HCT116 (cell line): ENCODE data around the gene TNS2.

Source experiments
- CEBPB ChIP-seq: IDR thresholded peaks from 2 replicates; pipeline ENCODE4 v1.6.1; 2012; ENCODE audit warnings: low read depth
- CTCF ChIP-seq, 3 experiments: fragments of 200-600 bp in 1 of 3; sonication (generic) in 1 of 3; IDR thresholded peaks in 2 of 3; conservative IDR thresholded peaks in 1 of 3; 2 replicates each; pipeline ENCODE4 v1.5.1; 2012 to 2017; ENCODE audit warnings: low read depth in 2 of 3, low read length in 2 of 3, antibody characterized with exemption in 1 of 3, borderline replicate concordance in 1 of 3, control low read depth in 1 of 3, mild to moderate bottlenecking in 1 of 3, mixed read lengths in 1 of 3, mixed run types in 1 of 3, moderate library complexity in 1 of 3; ENCODE audit not compliant: insufficient read depth in 1 of 3
- EZH2 ChIP-seq: fragments of 200-600 bp; sonication (generic); IDR thresholded peaks from 2 replicates; pipeline ENCODE4 v1.6.1; 2017; ENCODE audit warnings: antibody characterized with exemption, mixed run types
- EZH2phosphoT487 ChIP-seq: fragments of 200-600 bp; IDR thresholded peaks from 2 replicates; pipeline ENCODE4 v1.6.1; 2018; ENCODE audit warnings: antibody characterized with exemption, borderline replicate concordance
- POLR2A ChIP-seq: IDR thresholded peaks from 2 replicates; pipeline ENCODE4 v1.7.0; 2011; ENCODE audit warnings: borderline replicate concordance; ENCODE audit not compliant: insufficient read depth, insufficient read length; ENCODE audit errors: extremely low read depth
- POLR2AphosphoS5 ChIP-seq: IDR thresholded peaks from 2 replicates; pipeline ENCODE4 v1.6.1; 2011; ENCODE audit warnings: mild to moderate bottlenecking, low read depth, low read length, moderate library complexity
- REST ChIP-seq: IDR thresholded peaks from 2 replicates; pipeline ENCODE4 v1.6.1; 2012; ENCODE audit warnings: low read depth

DNA sequence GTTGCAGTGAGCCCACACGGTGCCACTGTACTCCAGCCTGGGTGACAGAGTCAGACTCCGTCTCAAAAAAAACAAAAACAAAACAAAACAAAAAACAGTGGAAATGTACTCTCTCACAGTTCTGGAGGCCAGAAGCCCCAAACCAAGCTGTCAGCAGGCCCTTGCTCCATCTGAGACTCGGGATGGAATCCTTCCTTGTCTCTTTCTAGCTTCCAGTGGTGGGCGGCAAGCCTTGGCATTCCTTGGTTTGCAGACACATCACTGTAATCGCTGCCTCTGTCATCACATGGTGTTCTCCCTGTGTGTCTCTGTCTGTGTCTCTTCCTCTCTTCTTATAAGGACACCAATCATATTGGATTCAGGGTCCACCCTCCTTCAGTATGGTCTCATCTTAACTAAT lies 6.4 kb downstream of the TNS2 start:
- TF ChIP-seq CTCF (IDR thresholded peaks at IDR 0.05 in 2 of 3, conservative IDR thresholded peaks at IDR 0.05 in 1 of 3; ENCODE audit: borderline replicate concordance in 1 of 3, insufficient read depth in 1 of 3, low read depth in 2 of 3, low read length in 2 of 3) (no peak), POLR2AphosphoS5 (no peak), EZH2 (no peak), REST (no peak), EZH2phosphoT487 (no peak), CEBPB (no peak), POLR2A (no peak)
